Measurements from ENCODE around the gene PPP1R16B.

GRCh38 chr20:38934530-38934929 lies 129.0 kb downstream of the PPP1R16B start:
- TF ChIP-seq CTCF (IDR thresholded peaks at IDR 0.05) (no peak), POLR2A (IDR thresholded peaks at IDR 0.05) (no peak), POLR2AphosphoS5 (IDR thresholded peaks at IDR 0.05) (no peak)

Data from prostate gland (tissue), 2 donors.